GM18511 (cell line): Measurements from ENCODE around the gene TXNDC11.

Experiments
- ATAC-seq: cut with Tn5 transposase; IDR thresholded peaks from one replicate; pipeline ENCODE4 v1.9.1; 2021; ENCODE audit warnings: mild to moderate bottlenecking, moderate library complexity; ENCODE audit not compliant: unreplicated experiment

TXNDC11 gene

GRCh38 chr16:11692651-11693050, 50.0 kb downstream of the TXNDC11 start:
- ATAC-seq = no peak

- no peak for ATAC-seq
Observed at GRCh38 chr16:11692171-11692570, 50.5 kb downstream of the TXNDC11 start.

GRCh38 chr16:11691771-11692170, 50.9 kb downstream of the TXNDC11 start:
- ATAC-seq = no peak

GRCh38 chr16:11691235-11691634, 51.4 kb downstream of the TXNDC11 start:
- ATAC-seq = no peak

- ATAC-seq = peak; percentile 88
Observed at GRCh38 chr16:11689031-11689840, 53.4 kb downstream of the TXNDC11 start.

- ATAC-seq = no peak
Observed at GRCh38 chr16:11688520-11688886, 54.2 kb downstream of the TXNDC11 start.

GRCh38 chr16:11687601-11688519, 54.8 kb downstream of the TXNDC11 start:
- no peak for ATAC-seq

- ATAC-seq = no peak
Observed at GRCh38 chr16:11686713-11687380, 55.8 kb downstream of the TXNDC11 start.

- ATAC-seq = no peak
Observed at GRCh38 chr16:11685844-11686618, 56.6 kb downstream of the TXNDC11 start.

- ATAC-seq = no peak
Observed at GRCh38 chr16:11684231-11685025, 58.2 kb downstream of the TXNDC11 start.

- ATAC-seq = no peak
Observed at GRCh38 chr16:11683145-11683544, 59.5 kb downstream of the TXNDC11 start.

GRCh38 chr16:11682655-11683096, 60.0 kb downstream of the TXNDC11 start:
- peak; percentile 13 for ATAC-seq

GRCh38 chr16:11681976-11682654, 60.5 kb downstream of the TXNDC11 start:
- peak; percentile 63 for ATAC-seq

- ATAC-seq = peak; percentile 41
Observed at GRCh38 chr16:11681556-11681955, 61.1 kb downstream of the TXNDC11 start.

- ATAC-seq = no peak
Observed at GRCh38 chr16:11679941-11680911, 62.4 kb downstream of the TXNDC11 start.

GRCh38 chr16:11679250-11679649, 63.4 kb downstream of the TXNDC11 start:
- ATAC-seq = no peak

GRCh38 chr16:11677959-11678881, 64.4 kb downstream of the TXNDC11 start:
- peak; percentile 37 for ATAC-seq
